HepG2 (cell line): ENCODE measurements around the gene IFT172. TPM values are rescaled to one million over a fixed set of nuclear protein-coding genes. Genes with fewer than 3 reads are reported as not detected.

ENCODE experiments used
- ATAC-seq: fragments of 200-7000 bp; cut with Tn5 transposase; 3 replicates; pipeline ENCODE4 v1.9.1; 2020; ENCODE audit warnings: mild to moderate bottlenecking, moderate library complexity
- BruUV-seq: library from RNA; stranded (reverse); fragments of 400-500 nt; replicated peaks from 2 replicates; lab custom pipeline; 2021; lab: Mats Ljungman, UMichigan
- CTCF ChIA-PET: fragments of 300-600 bp; formaldehyde crosslinking; extraction: SDS; loops from one replicate; lab custom pipeline; 2021; ENCODE audit warnings: low total read pairs, inconsistent platforms, low intra/inter-chr PET ratio; lab: Yijun Ruan, JAX
- POLR2A ChIA-PET: fragments of 350-600 bp; sonication (Branson Sonifier 250); formaldehyde crosslinking; loops from one replicate; lab custom pipeline; 2020; ENCODE audit warnings: antibody characterized with exemption, inconsistent platforms; lab: Yijun Ruan, JAX
- DNase-seq: peaks from one replicate; pipeline ENCODE4 v3.0.0-alpha.2; 2015; ENCODE audit warnings: low spot score
- FAIRE-seq: peaks from 3 replicates; lab custom pipeline; 2011; peaks lifted over from hg19 to GRCh38; lab: Jason Lieb, UNC
- H2AFZ ChIP-seq: one replicate; pipeline ENCODE4 v1.6.1; 2011; ENCODE audit warnings: low read length, inconsistent platforms
- H3K27ac ChIP-seq: fragments of 300-600 bp; 3 replicates; pipeline ENCODE4 v1.8.0; 2011; ENCODE audit warnings: mixed run types, mild to moderate bottlenecking, mixed read lengths, low read length, inconsistent platforms; ENCODE audit not compliant: insufficient read depth; ENCODE audit errors: extremely low read length
- H3K27me3 ChIP-seq, 2 experiments: fragments of 200-600 bp in 1 of 2; 2 replicates in 1 of 2; 3 replicates in 1 of 2; pipeline versions ENCODE4 v1.6.0 to v1.8.0; 2011; ENCODE audit warnings: low read length in 2 of 2, mild to moderate bottlenecking in 2 of 2, moderate library complexity in 2 of 2, inconsistent platforms in 1 of 2; ENCODE audit not compliant: insufficient read depth in 2 of 2, control insufficient read depth in 1 of 2
- H3K36me3 ChIP-seq, 2 experiments: fragments of 200-600 bp in 1 of 2; replicated peaks in 1 of 2; 2 replicates in 1 of 2; 3 replicates in 1 of 2; pipeline versions ENCODE4 v1.5.1 to v1.8.0; 2011; ENCODE audit warnings: low read length in 2 of 2, inconsistent platforms in 1 of 2; ENCODE audit not compliant: insufficient read depth in 2 of 2, control insufficient read depth in 1 of 2
- H3K4me1 ChIP-seq: 2 replicates; pipeline ENCODE4 v1.5.1; 2012; ENCODE audit warnings: low read length, inconsistent platforms; ENCODE audit not compliant: insufficient read depth
- H3K4me2 ChIP-seq: 2 replicates; pipeline ENCODE4 v1.6.0; 2011; ENCODE audit warnings: low read depth, low read length, inconsistent platforms
- H3K4me3 ChIP-seq, 3 experiments: fragments of 200-600 bp in 1 of 3; sonication (generic), shearing (Covaris generic) in 1 of 3; replicated peaks in 1 of 3; 2 replicates each; pipeline ENCODE4 v1.5.1; 2011 to 2016; ENCODE audit warnings: low read length in 3 of 3, inconsistent platforms in 2 of 3, low read depth in 2 of 3, mild to moderate bottlenecking in 2 of 3, control low read depth in 1 of 3, mixed read lengths in 1 of 3; ENCODE audit not compliant: insufficient read depth in 1 of 3
- H3K79me2 ChIP-seq: one replicate; pipeline ENCODE4 v1.6.1; 2011; ENCODE audit warnings: low read length, inconsistent platforms; ENCODE audit not compliant: insufficient read depth
- H3K9ac ChIP-seq: 2 replicates; pipeline ENCODE4 v1.6.0; 2011; ENCODE audit warnings: mild to moderate bottlenecking, low read depth, low read length, inconsistent platforms; ENCODE audit not compliant: insufficient read depth
- H3K9me3 ChIP-seq: 2 replicates; pipeline ENCODE4 v1.5.1; 2012; ENCODE audit warnings: mild to moderate bottlenecking, low read length
- H4K20me1 ChIP-seq: 2 replicates; pipeline ENCODE4 v1.6.0; 2011; ENCODE audit warnings: inconsistent platforms, mild to moderate bottlenecking, low read length, moderate library complexity; ENCODE audit not compliant: insufficient read depth
- HMG20B ChIP-seq: conservative IDR thresholded peaks from 2 replicates; pipeline ENCODE4 v1.6.1; 2016; ENCODE audit warnings: missing genetic modification reagents, missing compliant biosample characterization
- KDM4B ChIP-seq: sonication (generic); formaldehyde crosslinking; IDR thresholded peaks from 2 replicates; pipeline ENCODE4 v1.4.0; 2020; ENCODE audit warnings: missing genetic modification reagents
- MTA1 ChIP-seq: sonication (generic); formaldehyde crosslinking; IDR thresholded peaks from 2 replicates; pipeline ENCODE4 v1.4.0; 2020; ENCODE audit warnings: missing genetic modification reagents, mild to moderate bottlenecking, borderline replicate concordance
- NFYB ChIP-seq: sonication (generic); formaldehyde crosslinking; IDR thresholded peaks from 2 replicates; pipeline ENCODE4 v1.4.0; 2020; ENCODE audit warnings: missing genetic modification reagents
- PHF20 ChIP-seq: sonication (generic); formaldehyde crosslinking; IDR thresholded peaks from 2 replicates; pipeline ENCODE4 v1.5.0; 2020; ENCODE audit warnings: mild to moderate bottlenecking, missing genetic modification reagents
- STAG1 ChIP-seq: sonication (generic); formaldehyde crosslinking; IDR thresholded peaks from 2 replicates; pipeline ENCODE4 v1.4.0; 2020; ENCODE audit warnings: missing genetic modification reagents
- TOPORS ChIP-seq: sonication (generic); formaldehyde crosslinking; IDR thresholded peaks from 2 replicates; pipeline ENCODE4 v1.8.0; 2023; ENCODE audit warnings: mild to moderate bottlenecking, missing genetic modification reagents
- ZBTB8A ChIP-seq: sonication (generic); formaldehyde crosslinking; IDR thresholded peaks from 2 replicates; pipeline ENCODE4 v1.4.0; 2020; ENCODE audit warnings: mild to moderate bottlenecking, low read depth, missing genetic modification reagents, borderline replicate concordance
- ZNF30 ChIP-seq: sonication (generic); formaldehyde crosslinking; IDR thresholded peaks from 2 replicates; pipeline ENCODE4 v1.5.0; 2020; ENCODE audit warnings: mild to moderate bottlenecking, missing genetic modification reagents
- whole genome bisulfite sequencing: methylation state at CpG from one replicate; pipeline ENCODE4 v1.1.6; 2017; ENCODE audit warnings: low lambda C conversion rate; 5-methylcytosine and 5-hydroxymethylcytosine counted together
- in situ Hi-C: cut with HindIII; loops from 2 replicates; pipeline ENCODE4 v1.10.0; 2017; ENCODE audit warnings: low pct_unique_long_range_greater_than_20kb; ENCODE audit not compliant: extremely low pct_ligation_motif_present
- intact Hi-C: fragments of 100-400 bp; cut with micrococcal nuclease; formaldehyde crosslinking; loops from one replicate; pipeline ENCODE4 v1.10.0; 2022; ENCODE audit not compliant: unreplicated experiment
- polyA plus RNA-seq, 8 experiments: library from polyadenylated mRNA; depleted of rRNA in 3 of 8; stranded (reverse) in 7 of 8; unstranded in 1 of 8; fragments of >200 nt; fragmentation: Illumina TruSeq in 4 of 8; extraction: Trizol in 4 of 8; gene quantifications; 2 replicates each; pipeline versions ENCODE4 v1.2.1 to v1.2.3, GENCODE V29; 2011 to 2016; ENCODE audit warnings: low read depth in 4 of 8, missing spikeins in 1 of 8, mixed read lengths in 1 of 8; ENCODE audit not compliant: insufficient read depth in 1 of 8
- total RNA-seq, 5 experiments: library from RNA; depleted of rRNA; stranded (reverse); fragments of >200 nt; fragmentation: Illumina TruSeq; extraction: Trizol; gene quantifications; 2 replicates each; pipeline ENCODE4 v1.2.3, GENCODE V29; 2016; ENCODE audit warnings: low read depth in 1 of 5
- TF ChIP-seq, protein P1 (sequence below): fragments of 450-650 bp; IDR thresholded peaks from 2 replicates; pipeline ENCODE4 v1.6.1; 2017
- TF ChIP-seq, protein P2 (sequence below): IDR thresholded peaks from 2 replicates; pipeline ENCODE4 v1.6.1; 2016; ENCODE audit warnings: mild to moderate bottlenecking
- TF ChIP-seq, protein P3 (sequence below): sonication (generic); formaldehyde crosslinking; IDR thresholded peaks from 2 replicates; pipeline ENCODE4 v1.5.1; 2020; ENCODE audit warnings: missing genetic modification reagents, mild to moderate bottlenecking, borderline replicate concordance
- TF ChIP-seq, protein P4 (sequence below): sonication (generic); formaldehyde crosslinking; IDR thresholded peaks from 2 replicates; pipeline ENCODE4 v1.9.0; 2021; ENCODE audit warnings: missing genetic modification reagents, borderline replicate concordance
- TF ChIP-seq, protein P5 (sequence below): sonication (generic); formaldehyde crosslinking; IDR thresholded peaks from 2 replicates; pipeline ENCODE4 v1.5.0; 2020; ENCODE audit warnings: missing genetic modification reagents

The IFT172 gene
- total and polyA plus RNA-seq, 2 of the 13 experiments (the other 11 are each of a cell fraction or from before 2014, with no cell fraction given), result 21.6 to 35.7 TPM

DNA sequence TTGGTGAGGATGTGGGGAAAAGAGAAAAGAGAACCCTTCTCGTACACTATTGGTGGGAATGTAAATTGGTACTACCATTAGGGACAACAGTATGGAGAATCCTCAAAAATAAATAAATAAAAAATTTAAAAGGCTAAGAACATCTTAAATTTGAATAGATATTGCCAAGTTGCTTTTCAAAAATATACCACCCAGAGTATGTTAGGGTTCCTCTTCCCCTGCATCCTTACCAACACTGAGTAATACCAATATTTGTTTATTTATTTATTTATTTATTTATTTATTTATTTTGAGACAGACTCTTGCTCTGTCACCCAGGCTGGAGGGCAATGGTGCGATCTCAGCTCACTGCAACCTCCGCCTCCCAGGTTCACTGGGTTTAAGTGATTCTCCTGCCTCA, 66.6 kb downstream of the IFT172 start:
- intact Hi-C loops, result no loop called here
- H4K20me1 ChIP-seq, result no peaks in the 10 kb centered on the region
- no peak overlapping the region for H3K9ac ChIP-seq
- H3K4me2 ChIP-seq, result no peak overlapping the region
- FAIRE-seq, result no peak
- no peak for ATAC-seq
- in situ Hi-C loops, result no loop called here
- DNase-seq, result no peak
- H3K9me3 ChIP-seq, result no peaks in the 10 kb centered on the region
- no peak overlapping the region for H3K4me3 ChIP-seq
- no TSS peak for BruUV-seq
- H3K36me3 ChIP-seq, result no peaks in the 10 kb centered on the region
- no peak overlapping the region for H2AFZ ChIP-seq
- WGBS, result 47% methylated on average over 3 of the region's 3 CpGs
- ChIA-PET CTCF (no interaction called here), POLR2A (no interaction called here)
- H3K27me3 ChIP-seq, result no peaks in the 10 kb centered on the region
- H3K4me1 ChIP-seq, result peaks cover 54% of the 10 kb centered on the region
- no peaks in the 10 kb centered on the region for H3K79me2 ChIP-seq
- H3K27ac ChIP-seq, result no peak overlapping the region
- TF ChIP-seq, protein P1, sequence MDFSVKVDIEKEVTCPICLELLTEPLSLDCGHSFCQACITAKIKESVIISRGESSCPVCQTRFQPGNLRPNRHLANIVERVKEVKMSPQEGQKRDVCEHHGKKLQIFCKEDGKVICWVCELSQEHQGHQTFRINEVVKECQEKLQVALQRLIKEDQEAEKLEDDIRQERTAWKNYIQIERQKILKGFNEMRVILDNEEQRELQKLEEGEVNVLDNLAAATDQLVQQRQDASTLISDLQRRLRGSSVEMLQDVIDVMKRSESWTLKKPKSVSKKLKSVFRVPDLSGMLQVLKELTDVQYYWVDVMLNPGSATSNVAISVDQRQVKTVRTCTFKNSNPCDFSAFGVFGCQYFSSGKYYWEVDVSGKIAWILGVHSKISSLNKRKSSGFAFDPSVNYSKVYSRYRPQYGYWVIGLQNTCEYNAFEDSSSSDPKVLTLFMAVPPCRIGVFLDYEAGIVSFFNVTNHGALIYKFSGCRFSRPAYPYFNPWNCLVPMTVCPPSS, result no peak
- no peak for TF ChIP-seq PHF20
- no peak for TF ChIP-seq MTA1 (CRISPR knock-in tag)
- TF ChIP-seq, protein P2, sequence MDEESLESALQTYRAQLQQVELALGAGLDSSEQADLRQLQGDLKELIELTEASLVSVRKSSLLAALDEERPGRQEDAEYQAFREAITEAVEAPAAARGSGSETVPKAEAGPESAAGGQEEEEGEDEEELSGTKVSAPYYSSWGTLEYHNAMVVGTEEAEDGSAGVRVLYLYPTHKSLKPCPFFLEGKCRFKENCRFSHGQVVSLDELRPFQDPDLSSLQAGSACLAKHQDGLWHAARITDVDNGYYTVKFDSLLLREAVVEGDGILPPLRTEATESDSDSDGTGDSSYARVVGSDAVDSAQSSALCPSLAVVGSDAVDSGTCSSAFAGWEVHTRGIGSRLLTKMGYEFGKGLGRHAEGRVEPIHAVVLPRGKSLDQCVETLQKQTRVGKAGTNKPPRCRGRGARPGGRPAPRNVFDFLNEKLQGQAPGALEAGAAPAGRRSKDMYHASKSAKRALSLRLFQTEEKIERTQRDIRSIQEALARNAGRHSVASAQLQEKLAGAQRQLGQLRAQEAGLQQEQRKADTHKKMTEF (CRISPR knock-in tag), result no peak
- TF ChIP-seq, protein P3, sequence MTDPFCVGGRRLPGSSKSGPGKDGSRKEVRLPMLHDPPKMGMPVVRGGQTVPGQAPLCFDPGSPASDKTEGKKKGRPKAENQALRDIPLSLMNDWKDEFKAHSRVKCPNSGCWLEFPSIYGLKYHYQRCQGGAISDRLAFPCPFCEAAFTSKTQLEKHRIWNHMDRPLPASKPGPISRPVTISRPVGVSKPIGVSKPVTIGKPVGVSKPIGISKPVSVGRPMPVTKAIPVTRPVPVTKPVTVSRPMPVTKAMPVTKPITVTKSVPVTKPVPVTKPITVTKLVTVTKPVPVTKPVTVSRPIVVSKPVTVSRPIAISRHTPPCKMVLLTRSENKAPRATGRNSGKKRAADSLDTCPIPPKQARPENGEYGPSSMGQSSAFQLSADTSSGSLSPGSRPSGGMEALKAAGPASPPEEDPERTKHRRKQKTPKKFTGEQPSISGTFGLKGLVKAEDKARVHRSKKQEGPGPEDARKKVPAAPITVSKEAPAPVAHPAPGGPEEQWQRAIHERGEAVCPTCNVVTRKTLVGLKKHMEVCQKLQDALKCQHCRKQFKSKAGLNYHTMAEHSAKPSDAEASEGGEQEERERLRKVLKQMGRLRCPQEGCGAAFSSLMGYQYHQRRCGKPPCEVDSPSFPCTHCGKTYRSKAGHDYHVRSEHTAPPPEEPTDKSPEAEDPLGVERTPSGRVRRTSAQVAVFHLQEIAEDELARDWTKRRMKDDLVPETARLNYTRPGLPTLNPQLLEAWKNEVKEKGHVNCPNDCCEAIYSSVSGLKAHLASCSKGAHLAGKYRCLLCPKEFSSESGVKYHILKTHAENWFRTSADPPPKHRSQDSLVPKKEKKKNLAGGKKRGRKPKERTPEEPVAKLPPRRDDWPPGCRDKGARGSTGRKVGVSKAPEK (CRISPR knock-in tag), result no peak
- no peak for TF ChIP-seq ZNF30 (CRISPR knock-in tag)
- no peak for TF ChIP-seq KDM4B (CRISPR knock-in tag)
- TF ChIP-seq ZBTB8A (CRISPR knock-in tag), result no peak
- TF ChIP-seq, protein P4, sequence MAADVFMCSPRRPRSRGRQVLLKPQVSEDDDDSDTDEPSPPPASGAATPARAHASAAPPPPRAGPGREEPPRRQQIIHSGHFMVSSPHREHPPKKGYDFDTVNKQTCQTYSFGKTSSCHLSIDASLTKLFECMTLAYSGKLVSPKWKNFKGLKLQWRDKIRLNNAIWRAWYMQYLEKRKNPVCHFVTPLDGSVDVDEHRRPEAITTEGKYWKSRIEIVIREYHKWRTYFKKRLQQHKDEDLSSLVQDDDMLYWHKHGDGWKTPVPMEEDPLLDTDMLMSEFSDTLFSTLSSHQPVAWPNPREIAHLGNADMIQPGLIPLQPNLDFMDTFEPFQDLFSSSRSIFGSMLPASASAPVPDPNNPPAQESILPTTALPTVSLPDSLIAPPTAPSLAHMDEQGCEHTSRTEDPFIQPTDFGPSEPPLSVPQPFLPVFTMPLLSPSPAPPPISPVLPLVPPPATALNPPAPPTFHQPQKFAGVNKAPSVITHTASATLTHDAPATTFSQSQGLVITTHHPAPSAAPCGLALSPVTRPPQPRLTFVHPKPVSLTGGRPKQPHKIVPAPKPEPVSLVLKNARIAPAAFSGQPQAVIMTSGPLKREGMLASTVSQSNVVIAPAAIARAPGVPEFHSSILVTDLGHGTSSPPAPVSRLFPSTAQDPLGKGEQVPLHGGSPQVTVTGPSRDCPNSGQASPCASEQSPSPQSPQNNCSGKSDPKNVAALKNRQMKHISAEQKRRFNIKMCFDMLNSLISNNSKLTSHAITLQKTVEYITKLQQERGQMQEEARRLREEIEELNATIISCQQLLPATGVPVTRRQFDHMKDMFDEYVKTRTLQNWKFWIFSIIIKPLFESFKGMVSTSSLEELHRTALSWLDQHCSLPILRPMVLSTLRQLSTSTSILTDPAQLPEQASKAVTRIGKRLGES (CRISPR knock-in tag), result no peak
- no peak for TF ChIP-seq NFYB
- TF ChIP-seq, protein P5, sequence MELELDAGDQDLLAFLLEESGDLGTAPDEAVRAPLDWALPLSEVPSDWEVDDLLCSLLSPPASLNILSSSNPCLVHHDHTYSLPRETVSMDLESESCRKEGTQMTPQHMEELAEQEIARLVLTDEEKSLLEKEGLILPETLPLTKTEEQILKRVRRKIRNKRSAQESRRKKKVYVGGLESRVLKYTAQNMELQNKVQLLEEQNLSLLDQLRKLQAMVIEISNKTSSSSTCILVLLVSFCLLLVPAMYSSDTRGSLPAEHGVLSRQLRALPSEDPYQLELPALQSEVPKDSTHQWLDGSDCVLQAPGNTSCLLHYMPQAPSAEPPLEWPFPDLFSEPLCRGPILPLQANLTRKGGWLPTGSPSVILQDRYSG, result no peak
- TF ChIP-seq HMG20B (CRISPR knock-in tag), result no peak
- TF ChIP-seq STAG1, result no peak
- TF ChIP-seq TOPORS (CRISPR knock-in tag), result no peak
